NCI-H1436 treated with DMSO at 0.1 percent for 48 hours (cell line): ENCODE data around the gene ABHD5.

Source experiments
- DNase-seq: peaks from one replicate; lab custom pipeline; 2025; lab: John Stamatoyannopoulos, UW

Gene ABHD5

GRCh38 chr3:43686333-43686699 is 4.4 kb upstream of the ABHD5 start:
- DNase-seq = no peak

- DNase-seq = no peak
Measured at GRCh38 chr3:43686700-43687498, 3.8 kb upstream of the ABHD5 start.

GRCh38 chr3:43687499-43687811 is 3.3 kb upstream of the ABHD5 start:
- DNase-seq = no peak

- DNase-seq = no peak
Measured at GRCh38 chr3:43688245-43688650, 2.5 kb upstream of the ABHD5 start.

GRCh38 chr3:43689166-43689565 is 1.6 kb upstream of the ABHD5 start:
- no peak for DNase-seq

- no peak for DNase-seq
Measured at GRCh38 chr3:43689766-43690399, 855 bp upstream of the ABHD5 start.

GRCh38 chr3:43691120-43691995 is 620 bp downstream of the ABHD5 start:
- DNase-seq = no peak

GRCh38 chr3:43692085-43692855 is 1.5 kb downstream of the ABHD5 start:
- no peak for DNase-seq

GRCh38 chr3:43692971-43693370 is 2.2 kb downstream of the ABHD5 start:
- no peak for DNase-seq

- DNase-seq = no peak
Measured at GRCh38 chr3:43693594-43693993, 2.9 kb downstream of the ABHD5 start.

- no peak for DNase-seq
Measured at GRCh38 chr3:43695443-43695842, 4.7 kb downstream of the ABHD5 start.

- DNase-seq = no peak
Measured at GRCh38 chr3:43695863-43696262, 5.1 kb downstream of the ABHD5 start.

- DNase-seq = no peak
Measured at GRCh38 chr3:43696441-43696840, 5.7 kb downstream of the ABHD5 start.

- DNase-seq = no peak
Measured at GRCh38 chr3:43696881-43697280, 6.1 kb downstream of the ABHD5 start.

- DNase-seq = no peak
Measured at GRCh38 chr3:43699864-43700263, 9.1 kb downstream of the ABHD5 start.

- no peak for DNase-seq
Measured at GRCh38 chr3:43704697-43705096, 14.0 kb downstream of the ABHD5 start.

GRCh38 chr3:43706342-43706741 is 15.6 kb downstream of the ABHD5 start:
- no peak for DNase-seq

- DNase-seq = no peak
Measured at GRCh38 chr3:43707266-43707665, 16.5 kb downstream of the ABHD5 start.

- no peak for DNase-seq
Measured at GRCh38 chr3:43707998-43708397, 17.3 kb downstream of the ABHD5 start.

GRCh38 chr3:43709022-43709421 is 18.3 kb downstream of the ABHD5 start:
- DNase-seq = no peak

- DNase-seq = no peak
Measured at GRCh38 chr3:43710607-43711006, 19.9 kb downstream of the ABHD5 start.

GRCh38 chr3:43718296-43718695 is 27.6 kb downstream of the ABHD5 start:
- no peak for DNase-seq
